Neural cell (in vitro differentiated cells): Measurements from ENCODE around the gene CRABP2. TPM values are rescaled to one million over a fixed set of nuclear protein-coding genes. Genes with fewer than 3 reads are reported as not detected.

Experiments used
- H2AFZ ChIP-seq: fragments of 200-600, 300-800 bp; sonication (generic), shearing (Covaris generic); 2 replicates; pipeline ENCODE4 v1.6.0; 2014; ENCODE audit warnings: low read depth, mild to moderate bottlenecking, antibody characterized with exemption, low read length, moderate library complexity
- H3F3A ChIP-seq: fragments of 200-600 bp; shearing (Covaris generic); 2 replicates; pipeline ENCODE4 v1.6.1; 2016; ENCODE audit warnings: mild to moderate bottlenecking, moderate library complexity, mixed read lengths, antibody characterized with exemption, low read length; ENCODE audit not compliant: insufficient read depth, poor library complexity, severe bottlenecking
- H3K27ac ChIP-seq: fragments of 200-600, 300-800 bp; sonication (generic), shearing (Covaris generic); 2 replicates; pipeline ENCODE4 v1.5.1; 2014; ENCODE audit warnings: mild to moderate bottlenecking, low read length, moderate library complexity
- H3K27me3 ChIP-seq: fragments of 300-800, 200-600 bp; sonication (generic), shearing (Covaris generic); 2 replicates; pipeline ENCODE4 v1.6.0; 2014; ENCODE audit warnings: mild to moderate bottlenecking, low read depth, low read length, moderate library complexity; ENCODE audit not compliant: insufficient read depth
- H3K36me3 ChIP-seq: fragments of 300-800, 200-600 bp; sonication (generic), shearing (Covaris generic); 2 replicates; pipeline ENCODE4 v1.5.1; 2014; ENCODE audit warnings: mild to moderate bottlenecking, antibody characterized with exemption, low read length, moderate library complexity; ENCODE audit not compliant: insufficient read depth
- H3K4me2 ChIP-seq: fragments of 300-800, 200-600 bp; sonication (generic), shearing (Covaris generic); 2 replicates; pipeline ENCODE4 v1.6.0; 2014; ENCODE audit warnings: mild to moderate bottlenecking, low read length
- H3K4me3 ChIP-seq: fragments of 300-800, 200-600 bp; sonication (generic), shearing (Covaris generic); 2 replicates; pipeline ENCODE4 v1.5.1; 2014; ENCODE audit warnings: mild to moderate bottlenecking, low read length, moderate library complexity
- H3K79me2 ChIP-seq: fragments of 200-600 bp; shearing (Covaris generic); replicated peaks from 2 replicates; pipeline ENCODE4 v1.6.0; 2014; ENCODE audit warnings: mild to moderate bottlenecking, low read length, moderate library complexity; ENCODE audit not compliant: insufficient read depth
- H3K9ac ChIP-seq: fragments of 300-800, 200-600 bp; sonication (generic), shearing (Covaris generic); 2 replicates; pipeline ENCODE4 v1.6.1; 2016; ENCODE audit warnings: mild to moderate bottlenecking, low read length, mixed read lengths
- H3K9me2 ChIP-seq: fragments of 200-600 bp; shearing (Covaris generic); 2 replicates; pipeline ENCODE4 v1.6.1; 2016; ENCODE audit warnings: mild to moderate bottlenecking, low read length, mixed read lengths; ENCODE audit not compliant: insufficient read depth
- H3K9me3 ChIP-seq: fragments of 200-600, 300-800 bp; sonication (generic), shearing (Covaris generic); 2 replicates; pipeline ENCODE4 v1.6.1; 2016; ENCODE audit warnings: mild to moderate bottlenecking, mixed run types, low read length, moderate library complexity, mixed read lengths
- H4K20me1 ChIP-seq: fragments of 200-600 bp; shearing (Covaris generic); 2 replicates; pipeline ENCODE4 v1.6.1; 2016; ENCODE audit warnings: mild to moderate bottlenecking, mixed run types; ENCODE audit not compliant: insufficient read depth
- CTCF ChIP-seq: fragments of 450-650 bp; IDR thresholded peaks from 2 replicates; pipeline ENCODE4 v1.5.1; 2014; ENCODE audit warnings: antibody characterized with exemption, mild to moderate bottlenecking, moderate library complexity; ENCODE audit not compliant: poor library complexity, severe bottlenecking
- EP300 ChIP-seq: fragments of 450-650 bp; conservative IDR thresholded peaks from 2 replicates; pipeline ENCODE4 v1.6.1; 2014; ENCODE audit warnings: antibody characterized with exemption, mild to moderate bottlenecking, moderate library complexity; ENCODE audit not compliant: poor library complexity, severe bottlenecking
- MXI1 ChIP-seq: fragments of 450-650 bp; conservative IDR thresholded peaks from 2 replicates; pipeline ENCODE4 v1.6.1; 2014; ENCODE audit warnings: antibody characterized with exemption, mild to moderate bottlenecking; ENCODE audit not compliant: poor library complexity, severe bottlenecking
- POLR2AphosphoS5 ChIP-seq: IDR thresholded peaks from 2 replicates; pipeline ENCODE4 v1.6.1; 2012
- RAD21 ChIP-seq: fragments of 450-650 bp; conservative IDR thresholded peaks from 2 replicates; pipeline ENCODE4 v1.6.1; 2014; ENCODE audit warnings: antibody characterized with exemption, mild to moderate bottlenecking, moderate library complexity
- REST ChIP-seq: IDR thresholded peaks from 2 replicates; pipeline ENCODE4 v1.6.1; 2012; ENCODE audit warnings: borderline replicate concordance
- SMC3 ChIP-seq: fragments of 450-650 bp; conservative IDR thresholded peaks from 2 replicates; pipeline ENCODE4 v1.6.1; 2014; ENCODE audit warnings: antibody characterized with exemption, mild to moderate bottlenecking, moderate library complexity; ENCODE audit not compliant: poor library complexity
- TAF1 ChIP-seq: IDR thresholded peaks from 2 replicates; pipeline ENCODE4 v1.6.1; 2012; ENCODE audit warnings: low read depth
- polyA plus RNA-seq: library from polyadenylated mRNA; depleted of rRNA; stranded (reverse); fragments of >200 nt; gene quantifications from 2 replicates; pipeline ENCODE4 v1.2.3, GENCODE V29; 2014

Gene CRABP2
- polyA plus RNA-seq, 1 donor from 2014 or later, result 7.7 TPM

GRCh38 chr1:156652131-156652991 is 53.0 kb downstream of the CRABP2 start:
- no peaks in the 10 kb centered on the region for H3K9me2 ChIP-seq
- H3K36me3 ChIP-seq, result no peaks in the 10 kb centered on the region
- H3K9me3 ChIP-seq, result no peaks in the 10 kb centered on the region
- no peak overlapping the region for H3K4me2 ChIP-seq
- H3K27ac ChIP-seq, result no peak overlapping the region
- H3K4me3 ChIP-seq, result no peak overlapping the region
- TF ChIP-seq RAD21 (no peak), REST (no peak), POLR2AphosphoS5 (no peak), SMC3 (no peak), TAF1 (no peak), CTCF (no peak), MXI1 (no peak), EP300 (no peak)
- no peak overlapping the region for H3K9ac ChIP-seq
- no peaks in the 10 kb centered on the region for H4K20me1 ChIP-seq
- H3K27me3 ChIP-seq, result peaks cover 79% of the 10 kb centered on the region
- no peaks in the 10 kb centered on the region for H3K79me2 ChIP-seq
- no peaks in the 10 kb centered on the region for H3F3A ChIP-seq
- H2AFZ ChIP-seq, result no peak overlapping the region

Other genes starting within 250 kb of the CRABP2 start
- 4.7 and 5.2 TPM in 2 replicates for gene MEF2D, start 204.8 kb downstream of the CRABP2 start, polyA plus RNA-seq
- gene IQGAP3, start 133.0 kb downstream of the CRABP2 start, polyA plus RNA-seq, result 0.32 TPM in 1 of 2 replicates, not detected in the other
- not detected in 2 replicates for gene TTC24, start 125.9 kb downstream of the CRABP2 start, polyA plus RNA-seq
- gene NAXE, start 113.8 kb downstream of the CRABP2 start, polyA plus RNA-seq, result 95.7 and 111 TPM in 2 replicates
- gene GPATCH4, start 104.1 kb downstream of the CRABP2 start, polyA plus RNA-seq, result 1.3 and 3.9 TPM in 2 replicates
- 22.9 and 24.6 TPM in 2 replicates for gene HAPLN2, start 86.2 kb downstream of the CRABP2 start, polyA plus RNA-seq
- 0.58 TPM in 1 of 2 replicates, not detected in the other for gene BCAN, start 63.5 kb downstream of the CRABP2 start, polyA plus RNA-seq
- gene NES, start 28.2 kb downstream of the CRABP2 start, polyA plus RNA-seq, result 9.9 and 13.7 TPM in 2 replicates
- 11.9 and 13.1 TPM in 2 replicates for gene METTL25B, start 22.9 kb upstream of the CRABP2 start, polyA plus RNA-seq
- 8.5 and 13.1 TPM in 2 replicates for gene ISG20L2, start 23.2 kb upstream of the CRABP2 start, polyA plus RNA-seq
- gene MRPL24, start 35.5 kb upstream of the CRABP2 start, polyA plus RNA-seq, result 34.4 and 56.5 TPM in 2 replicates
- gene HDGF, start 46.1 kb upstream of the CRABP2 start, polyA plus RNA-seq, result 138 and 146 TPM in 2 replicates
- 17.5 and 23.3 TPM in 2 replicates for gene PRCC, start 62.0 kb upstream of the CRABP2 start, polyA plus RNA-seq
- not detected in 2 replicates for gene SH2D2A, start 111.3 kb upstream of the CRABP2 start, polyA plus RNA-seq
- 2.7 and 3.0 TPM in 2 replicates for gene INSRR, start 153.5 kb upstream of the CRABP2 start, polyA plus RNA-seq
- gene NTRK1, start 155.3 kb upstream of the CRABP2 start, polyA plus RNA-seq, result 4.9 and 7.7 TPM in 2 replicates
- not detected in 2 replicates for gene PEAR1, start 188.1 kb upstream of the CRABP2 start, polyA plus RNA-seq
- gene LRRC71, start 215.0 kb upstream of the CRABP2 start, polyA plus RNA-seq, result not detected in 2 replicates